GM12874 (cell line): ENCODE results near the gene CD22.

Experiments used
- TF ChIP-seq, protein P1 (sequence below): IDR thresholded peaks from 2 replicates; pipeline ENCODE4 v1.5.1; 2011; ENCODE audit warnings: low read depth, mild to moderate bottlenecking, control low read depth, low read length, moderate library complexity; ENCODE audit not compliant: insufficient read depth

CD22 gene

DNA sequence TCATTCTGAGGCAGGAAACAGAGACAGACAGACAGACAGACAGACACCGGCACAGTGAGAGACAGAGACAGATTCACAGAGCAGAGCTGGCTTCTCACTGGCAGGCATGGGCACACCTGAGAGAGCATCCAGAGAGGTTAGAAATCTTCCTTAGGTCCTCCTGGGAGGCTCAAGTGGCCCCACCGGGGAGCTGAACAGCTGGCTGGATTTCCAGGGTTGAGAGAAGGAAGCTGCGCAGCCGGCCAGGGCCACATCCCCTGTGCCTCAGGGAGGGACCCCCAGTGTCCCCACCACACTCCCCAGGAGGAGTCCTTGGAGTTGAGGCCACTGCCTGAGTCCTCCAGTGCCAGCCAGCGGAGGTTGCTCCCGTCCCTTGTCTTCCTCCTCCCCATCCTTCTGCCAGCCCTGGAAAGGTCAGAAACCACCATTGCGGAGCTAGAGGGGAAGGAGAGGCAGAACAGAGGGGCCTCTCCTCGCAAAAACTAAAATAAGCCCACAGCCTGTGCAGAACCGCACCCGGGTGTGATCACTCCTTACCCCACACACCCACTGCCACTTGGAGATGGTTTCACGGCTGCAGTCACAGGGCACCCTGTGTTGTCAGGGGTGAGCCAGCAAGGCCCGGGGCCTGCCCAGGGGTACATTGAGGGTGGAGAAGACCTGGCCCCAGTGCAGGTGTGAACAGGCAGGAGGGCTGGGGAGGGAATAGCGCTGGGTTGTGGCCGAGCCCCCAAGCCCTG is 33.4 kb downstream of the CD22 start:
- TF ChIP-seq, protein P1, sequence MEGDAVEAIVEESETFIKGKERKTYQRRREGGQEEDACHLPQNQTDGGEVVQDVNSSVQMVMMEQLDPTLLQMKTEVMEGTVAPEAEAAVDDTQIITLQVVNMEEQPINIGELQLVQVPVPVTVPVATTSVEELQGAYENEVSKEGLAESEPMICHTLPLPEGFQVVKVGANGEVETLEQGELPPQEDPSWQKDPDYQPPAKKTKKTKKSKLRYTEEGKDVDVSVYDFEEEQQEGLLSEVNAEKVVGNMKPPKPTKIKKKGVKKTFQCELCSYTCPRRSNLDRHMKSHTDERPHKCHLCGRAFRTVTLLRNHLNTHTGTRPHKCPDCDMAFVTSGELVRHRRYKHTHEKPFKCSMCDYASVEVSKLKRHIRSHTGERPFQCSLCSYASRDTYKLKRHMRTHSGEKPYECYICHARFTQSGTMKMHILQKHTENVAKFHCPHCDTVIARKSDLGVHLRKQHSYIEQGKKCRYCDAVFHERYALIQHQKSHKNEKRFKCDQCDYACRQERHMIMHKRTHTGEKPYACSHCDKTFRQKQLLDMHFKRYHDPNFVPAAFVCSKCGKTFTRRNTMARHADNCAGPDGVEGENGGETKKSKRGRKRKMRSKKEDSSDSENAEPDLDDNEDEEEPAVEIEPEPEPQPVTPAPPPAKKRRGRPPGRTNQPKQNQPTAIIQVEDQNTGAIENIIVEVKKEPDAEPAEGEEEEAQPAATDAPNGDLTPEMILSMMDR, result no peak

DNA sequence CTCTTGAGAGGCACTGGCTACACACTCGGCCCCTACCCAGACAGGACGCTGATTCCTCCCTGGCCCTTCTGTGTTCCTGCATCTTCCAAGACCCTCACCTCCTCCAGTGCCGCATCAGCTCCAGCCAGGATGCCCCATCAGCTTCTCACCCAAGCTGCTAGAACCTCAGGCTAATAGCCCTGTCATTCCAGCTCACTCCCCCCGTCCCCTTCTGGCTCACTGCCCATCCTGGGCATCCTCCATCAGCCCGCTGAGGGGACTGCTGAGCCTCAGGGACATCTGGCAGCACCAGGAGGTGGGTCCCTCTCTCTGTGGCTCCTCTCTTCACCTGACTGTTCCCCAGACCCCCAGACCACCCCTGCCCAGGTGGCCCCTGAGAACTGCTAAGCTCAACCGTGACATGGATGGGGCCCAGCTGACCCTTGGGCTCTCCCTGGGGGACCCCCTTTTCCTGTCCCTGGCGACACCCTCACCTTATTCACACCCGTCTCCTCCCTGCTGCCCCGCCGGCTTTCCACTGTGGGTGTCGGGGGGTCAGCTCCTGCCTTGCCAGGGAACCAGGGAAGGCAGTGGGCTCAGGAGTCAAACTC is 34.1 kb downstream of the CD22 start:
- TF ChIP-seq, protein P1, result no peak

DNA sequence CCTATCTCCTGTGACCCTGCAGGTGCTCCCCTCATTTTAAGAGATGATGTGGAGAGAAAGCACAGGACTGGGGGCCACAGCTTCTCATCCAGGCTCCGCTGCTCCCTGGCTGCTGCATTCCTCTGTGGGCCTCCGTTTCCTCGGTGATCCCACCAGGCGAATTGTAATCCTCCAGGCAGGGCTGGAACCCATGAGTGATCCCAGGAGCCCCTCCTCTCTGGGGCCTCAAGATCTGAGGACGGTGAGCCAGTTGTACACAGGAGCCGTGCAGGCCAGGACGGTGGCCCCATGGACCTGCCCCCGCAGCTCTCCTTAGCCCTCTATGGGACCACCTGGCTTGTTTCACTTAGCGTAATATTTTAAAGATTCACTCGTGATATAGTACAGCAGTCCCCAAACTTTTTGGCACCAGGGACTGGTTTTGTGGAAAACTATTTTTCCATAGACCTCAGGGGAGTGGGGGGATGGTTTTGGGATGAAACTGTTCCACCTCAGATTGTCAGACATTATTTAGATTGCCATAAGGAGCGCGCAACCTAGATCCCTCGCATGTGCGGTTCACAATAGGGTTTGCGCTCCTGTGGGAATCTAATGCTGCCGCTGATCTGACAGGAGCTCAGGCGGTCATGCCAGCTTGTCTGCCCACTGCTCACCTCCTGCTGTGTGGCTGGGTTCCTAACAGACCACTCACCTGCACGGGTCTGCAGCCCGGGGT is 34.9 kb downstream of the CD22 start:
- TF ChIP-seq, protein P1, result no peak

DNA sequence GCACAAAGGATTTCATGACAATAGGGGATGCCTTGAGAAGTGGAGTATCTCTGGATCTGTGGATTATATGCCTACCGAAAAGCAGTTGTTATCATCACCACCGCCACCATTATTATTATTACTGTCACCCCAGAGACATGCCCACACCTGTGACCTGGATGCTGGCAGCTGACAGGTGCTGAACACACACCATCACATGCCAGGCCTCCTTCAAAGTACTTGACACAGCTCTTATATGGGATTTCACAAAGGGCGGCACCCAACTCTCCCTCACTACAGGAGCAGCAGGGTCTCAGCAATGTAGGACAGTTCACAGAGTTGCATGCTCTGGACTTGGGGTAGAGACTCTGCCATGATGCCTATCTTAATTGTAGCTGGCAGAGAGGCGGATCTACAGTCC is 36.3 kb downstream of the CD22 start:
- TF ChIP-seq, protein P1, result no peak

DNA sequence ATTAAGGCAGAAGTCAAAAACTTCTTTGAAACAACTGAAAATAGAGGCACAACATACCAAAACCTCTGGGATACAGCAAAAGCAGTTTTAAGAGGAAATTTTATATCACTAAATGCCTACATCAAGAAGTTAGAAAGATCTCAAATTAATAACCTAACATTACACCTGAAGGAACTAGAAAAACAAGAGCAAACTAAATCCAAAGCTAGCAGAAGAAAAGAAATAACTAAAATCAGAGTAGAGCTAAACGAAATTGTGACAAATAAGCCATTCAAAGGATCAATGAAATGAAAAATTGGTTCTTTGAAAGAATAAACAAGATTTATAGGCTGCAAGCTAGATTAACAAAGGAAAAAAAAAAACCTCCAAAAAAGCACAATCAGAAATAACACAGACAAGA is 39.4 kb downstream of the CD22 start:
- TF ChIP-seq, protein P1, result no peak

DNA sequence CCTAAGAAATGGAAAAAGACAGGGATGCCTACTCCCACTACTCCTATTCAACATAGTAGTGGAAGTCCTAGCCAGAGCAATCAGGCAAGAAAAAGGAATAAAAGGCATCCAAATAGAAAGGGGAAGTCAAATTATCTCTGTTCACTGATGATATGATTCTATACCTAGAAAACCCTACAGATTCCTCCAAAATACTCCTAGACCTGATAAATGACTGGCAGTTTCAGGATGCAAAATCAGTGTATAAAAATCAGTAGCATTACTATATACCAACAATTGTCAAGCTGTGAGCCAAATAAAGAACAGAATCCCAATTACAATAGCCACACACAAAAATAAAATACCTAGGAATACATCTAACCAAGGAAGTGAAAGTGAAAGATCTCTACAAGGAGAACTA is 40.5 kb downstream of the CD22 start:
- TF ChIP-seq, protein P1, result no peak

DNA sequence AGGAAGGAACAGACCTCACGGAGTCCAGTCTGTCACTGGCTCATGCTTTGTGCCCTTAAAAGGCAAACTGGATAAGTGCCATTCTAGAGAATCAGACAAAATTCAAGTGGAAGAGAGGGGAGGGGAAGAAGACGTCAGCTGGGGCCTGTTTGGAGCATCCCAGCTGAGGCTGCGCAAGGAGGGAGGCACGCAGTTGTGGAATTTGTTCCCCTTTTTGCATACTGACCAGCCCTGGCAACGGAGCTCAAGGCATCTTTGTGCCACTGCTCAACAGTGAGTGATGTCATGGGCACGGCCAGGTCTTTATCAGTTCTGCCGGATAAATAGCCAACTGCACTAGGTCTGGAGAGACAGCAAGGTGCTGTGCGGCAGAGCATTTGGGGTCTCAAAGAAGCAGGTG is 41.7 kb downstream of the CD22 start, which contains the start of gene GPR42:
TSS of gene GPR42 (plus strand) at position 347 of the 400 bp plus-strand sequence. CDS start 292 bp downstream, outside the sequence.
- TF ChIP-seq, protein P1, result no peak
